Osteocyte (in vitro differentiated cells): Measurements from ENCODE around the gene ATP11A. TPM values are rescaled to one million over a fixed set of nuclear protein-coding genes. Genes with fewer than 3 reads are reported as not detected.

Source experiments
- DNase-seq: peaks from one replicate; pipeline ENCODE4 v3.0.0; 2021; ENCODE audit warnings: mixed read lengths; ENCODE audit not compliant: unreplicated experiment; ENCODE audit errors: extremely low spot score
- H3K27ac Mint-ChIP-seq: one replicate; pipeline ENCODE4 v1.8.0; 2021; ENCODE audit warnings: mild to moderate bottlenecking, mixed read lengths; ENCODE audit not compliant: unreplicated experiment
- H3K27me3 Mint-ChIP-seq: one replicate; pipeline ENCODE4 v1.8.0; 2021; ENCODE audit warnings: mixed read lengths; ENCODE audit not compliant: unreplicated experiment
- H3K36me3 Mint-ChIP-seq: one replicate; pipeline ENCODE4 v1.8.0; 2021; ENCODE audit warnings: mixed read lengths; ENCODE audit not compliant: unreplicated experiment
- H3K4me1 Mint-ChIP-seq: one replicate; pipeline ENCODE4 v1.8.0; 2021; ENCODE audit warnings: mixed read lengths; ENCODE audit not compliant: unreplicated experiment
- H3K4me3 Mint-ChIP-seq: one replicate; pipeline ENCODE4 v1.8.0; 2021; ENCODE audit warnings: mild to moderate bottlenecking, moderate library complexity, mixed read lengths; ENCODE audit not compliant: unreplicated experiment
- H3K9me3 Mint-ChIP-seq: one replicate; pipeline ENCODE4 v1.8.0; 2021; ENCODE audit warnings: mixed read lengths; ENCODE audit not compliant: unreplicated experiment
- total RNA-seq: library from RNA; stranded (reverse); gene quantifications from 2 replicates; pipeline ENCODE4 v1.2.1, GENCODE V29; 2021
- TF ChIP-seq, protein P1 (sequence below): fragments of 200-600 bp; sonication (generic); IDR thresholded peaks from 2 replicates; pipeline ENCODE4 v1.5.0; 2021; ENCODE audit warnings: antibody characterized with exemption, mild to moderate bottlenecking, moderate library complexity

Gene ATP11A
- total RNA-seq, 1 donor from 2014 or later: 15.7 TPM

DNA sequence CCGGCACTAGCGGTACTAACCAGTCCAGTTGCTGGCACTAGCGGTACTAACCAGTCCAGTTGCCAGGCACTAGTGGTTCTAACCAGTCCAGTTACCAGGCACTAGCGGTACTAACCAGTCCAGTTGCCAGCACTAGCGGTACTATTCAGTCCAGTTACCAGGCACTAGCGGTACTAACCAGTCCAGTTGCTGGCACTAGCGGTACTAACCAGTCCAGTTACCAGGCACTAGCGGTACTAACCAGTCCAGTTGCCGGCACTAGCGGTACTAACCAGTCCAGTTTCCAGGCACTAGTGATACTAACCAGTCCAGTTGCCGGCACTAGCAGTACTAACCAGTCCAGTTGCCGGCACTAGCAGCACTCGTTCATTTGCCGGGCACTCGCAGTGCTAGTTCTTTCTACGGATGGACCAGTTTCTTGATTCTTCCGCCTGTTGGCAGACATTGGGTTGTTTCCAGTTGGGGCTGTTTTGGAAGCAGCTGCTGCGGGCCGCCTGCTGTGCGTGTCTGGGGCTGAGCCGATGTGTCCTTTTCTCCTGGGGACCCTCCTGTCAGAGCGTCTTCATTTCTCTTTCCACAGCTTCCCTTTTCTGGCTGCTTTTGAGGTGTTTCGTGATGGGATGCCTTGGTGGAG lies 155.8 kb downstream of the ATP11A start:
- Mint-ChIP-seq H3K27ac (no peak overlapping the region), H3K4me3 (no peak overlapping the region), H3K27me3 (no peaks in the 10 kb centered on the region), H3K4me1 (peaks cover 22% of the 10 kb centered on the region), H3K36me3 (peaks cover 3% of the 10 kb centered on the region), H3K9me3 (no peaks in the 10 kb centered on the region)
- TF ChIP-seq, protein P1, sequence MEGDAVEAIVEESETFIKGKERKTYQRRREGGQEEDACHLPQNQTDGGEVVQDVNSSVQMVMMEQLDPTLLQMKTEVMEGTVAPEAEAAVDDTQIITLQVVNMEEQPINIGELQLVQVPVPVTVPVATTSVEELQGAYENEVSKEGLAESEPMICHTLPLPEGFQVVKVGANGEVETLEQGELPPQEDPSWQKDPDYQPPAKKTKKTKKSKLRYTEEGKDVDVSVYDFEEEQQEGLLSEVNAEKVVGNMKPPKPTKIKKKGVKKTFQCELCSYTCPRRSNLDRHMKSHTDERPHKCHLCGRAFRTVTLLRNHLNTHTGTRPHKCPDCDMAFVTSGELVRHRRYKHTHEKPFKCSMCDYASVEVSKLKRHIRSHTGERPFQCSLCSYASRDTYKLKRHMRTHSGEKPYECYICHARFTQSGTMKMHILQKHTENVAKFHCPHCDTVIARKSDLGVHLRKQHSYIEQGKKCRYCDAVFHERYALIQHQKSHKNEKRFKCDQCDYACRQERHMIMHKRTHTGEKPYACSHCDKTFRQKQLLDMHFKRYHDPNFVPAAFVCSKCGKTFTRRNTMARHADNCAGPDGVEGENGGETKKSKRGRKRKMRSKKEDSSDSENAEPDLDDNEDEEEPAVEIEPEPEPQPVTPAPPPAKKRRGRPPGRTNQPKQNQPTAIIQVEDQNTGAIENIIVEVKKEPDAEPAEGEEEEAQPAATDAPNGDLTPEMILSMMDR: no peak
- DNase-seq: no peak

DNA sequence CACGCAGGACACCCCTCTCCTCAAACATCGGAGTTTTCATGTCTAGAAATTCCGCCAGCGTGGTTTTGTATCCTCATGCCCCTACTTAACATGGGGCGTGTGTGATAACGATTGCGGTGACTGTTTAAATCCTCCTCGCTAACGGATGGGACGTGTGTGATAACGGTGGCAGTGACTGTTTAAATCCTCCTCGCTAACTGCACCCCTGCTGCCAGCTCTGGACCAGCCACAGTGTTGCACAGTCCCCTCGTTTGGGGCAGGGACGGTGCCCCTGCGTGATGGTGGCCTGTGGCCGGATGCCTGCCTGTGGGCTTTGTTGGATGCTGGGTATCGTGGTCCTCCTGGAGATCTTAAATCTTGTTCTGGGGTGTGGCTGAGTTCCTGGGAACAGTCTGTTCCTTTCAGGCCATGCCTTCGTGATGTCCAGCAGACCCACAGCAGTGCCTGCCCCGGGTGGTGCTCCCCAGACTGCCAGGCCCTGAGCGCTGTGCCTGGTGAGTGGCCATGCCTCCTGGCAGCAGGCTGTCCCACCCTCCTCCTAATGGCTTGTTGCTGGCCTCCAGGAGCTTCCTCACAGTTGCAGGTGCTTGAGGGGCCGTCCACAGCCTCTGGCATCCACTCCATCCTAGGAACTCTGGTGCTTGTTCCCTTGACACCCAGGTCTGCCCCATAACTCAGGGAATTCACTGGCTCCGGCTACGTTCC lies 156.7 kb downstream of the ATP11A start:
- peaks cover 3% of the 10 kb centered on the region for H3K36me3 Mint-ChIP-seq
- H3K27ac Mint-ChIP-seq: no peak overlapping the region
- DNase-seq: no peak
- H3K27me3 Mint-ChIP-seq: no peaks in the 10 kb centered on the region
- no peak overlapping the region for H3K4me3 Mint-ChIP-seq
- TF ChIP-seq, protein P1: no peak
- no peaks in the 10 kb centered on the region for H3K9me3 Mint-ChIP-seq
- H3K4me1 Mint-ChIP-seq: peaks cover 22% of the 10 kb centered on the region

DNA sequence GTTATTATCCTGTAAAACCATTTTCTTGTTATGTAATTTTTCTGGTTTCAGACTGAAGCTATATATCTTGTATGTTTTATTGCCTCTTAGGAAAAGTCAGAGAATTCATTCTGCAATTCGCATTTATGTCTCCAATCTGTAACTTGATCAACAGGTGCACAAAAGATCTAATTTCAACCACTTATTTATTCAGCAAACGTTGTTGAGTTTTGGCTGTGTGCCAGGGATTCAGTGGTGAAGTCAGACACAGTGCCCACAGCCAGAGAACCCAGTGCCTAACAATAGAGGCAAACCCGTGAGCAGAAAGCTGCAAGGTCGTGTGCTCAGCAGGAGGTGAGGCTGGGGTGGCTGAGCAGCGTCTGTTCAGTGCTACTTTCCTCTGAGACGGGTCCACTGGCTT lies 159.7 kb downstream of the ATP11A start:
- DNase-seq: no peak
- Mint-ChIP-seq H3K36me3 (peaks cover 7% of the 10 kb centered on the region), H3K4me3 (no peak overlapping the region), H3K4me1 (peaks cover 4% of the 10 kb centered on the region), H3K27ac (no peak overlapping the region), H3K9me3 (no peaks in the 10 kb centered on the region), H3K27me3 (no peaks in the 10 kb centered on the region)
- TF ChIP-seq, protein P1: no peak

DNA sequence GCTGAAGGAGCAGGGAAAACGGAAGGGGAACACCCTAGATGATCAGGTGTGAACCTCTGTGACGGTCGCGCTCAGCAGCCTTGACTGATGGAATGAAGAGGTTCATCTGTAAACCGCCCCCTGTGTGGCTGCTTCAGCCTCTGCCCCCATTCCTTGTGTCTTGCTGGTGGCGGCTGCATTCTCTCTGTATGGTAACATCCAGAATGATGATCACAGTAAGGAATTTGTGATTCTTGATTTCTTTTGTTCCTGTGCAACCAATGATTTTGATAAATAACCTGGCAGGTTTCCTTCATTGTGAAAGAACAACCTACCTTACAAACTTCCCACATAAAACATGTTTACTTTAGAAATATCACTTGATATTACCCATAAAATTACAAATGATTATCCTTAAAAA lies 160.4 kb downstream of the ATP11A start:
- no peaks in the 10 kb centered on the region for H3K9me3 Mint-ChIP-seq
- H3K27me3 Mint-ChIP-seq: no peaks in the 10 kb centered on the region
- H3K4me1 Mint-ChIP-seq: peaks cover 4% of the 10 kb centered on the region
- DNase-seq: no peak
- H3K4me3 Mint-ChIP-seq: no peak overlapping the region
- TF ChIP-seq, protein P1: no peak
- no peak overlapping the region for H3K27ac Mint-ChIP-seq
- peaks cover 7% of the 10 kb centered on the region for H3K36me3 Mint-ChIP-seq

DNA sequence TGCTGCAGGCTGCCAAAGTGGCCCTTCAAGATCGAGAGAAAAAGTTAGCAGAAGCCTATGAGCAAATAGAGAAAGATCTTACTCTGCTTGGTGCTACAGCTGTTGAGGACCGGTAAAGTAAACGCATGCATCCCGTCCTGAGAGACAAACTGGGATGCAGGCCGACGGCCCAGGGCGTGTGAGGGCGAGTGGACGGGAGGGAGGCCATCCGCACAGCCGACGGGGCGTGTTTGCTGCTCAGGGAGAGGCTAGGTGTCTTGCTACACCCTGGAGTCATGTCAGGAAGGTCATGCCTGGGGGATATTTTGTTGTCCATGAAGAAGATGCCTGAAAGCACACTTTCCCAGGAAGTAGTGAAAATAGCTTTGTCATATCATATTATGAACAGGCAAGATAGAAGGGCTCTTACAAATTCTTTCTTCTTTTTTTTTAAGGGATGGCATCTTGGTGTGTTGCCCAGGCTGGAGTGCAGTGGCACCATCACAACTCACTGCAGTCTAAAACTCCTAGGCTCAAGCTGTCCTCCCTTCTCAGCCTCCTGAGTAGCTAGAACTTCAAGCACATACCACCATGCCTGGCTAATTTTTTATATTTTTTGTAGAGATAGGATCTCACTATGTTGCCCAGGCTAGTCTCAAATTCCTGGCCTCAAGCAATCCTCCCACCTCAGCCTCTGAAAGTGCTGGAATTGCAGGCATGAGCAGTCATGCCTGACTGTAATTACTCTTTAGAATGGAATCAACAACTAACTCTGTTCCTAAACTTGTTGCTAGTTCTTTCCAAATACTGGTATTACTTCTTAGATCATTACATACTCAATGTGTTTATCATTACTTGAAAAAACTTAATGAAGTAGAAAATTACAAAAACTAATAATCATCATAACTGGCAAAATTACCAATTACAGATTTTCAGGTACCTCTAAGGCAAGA lies 161.5 kb downstream of the ATP11A start:
- H3K4me3 Mint-ChIP-seq: no peak overlapping the region
- H3K36me3 Mint-ChIP-seq: peaks cover 7% of the 10 kb centered on the region
- no peaks in the 10 kb centered on the region for H3K27me3 Mint-ChIP-seq
- H3K9me3 Mint-ChIP-seq: no peaks in the 10 kb centered on the region
- peaks cover 4% of the 10 kb centered on the region for H3K4me1 Mint-ChIP-seq
- no peak for DNase-seq
- TF ChIP-seq, protein P1: no peak
- H3K27ac Mint-ChIP-seq: no peak overlapping the region
